ENCODE results near the gene YARS1. TPM values are rescaled to one million over a fixed set of nuclear protein-coding genes. Genes with fewer than 3 reads are reported as not detected.

Gene YARS1
- total and polyA plus RNA-seq, 2 of the 13 experiments (the other 11 are each of a cell fraction or from before 2014, with no cell fraction given) = 50.1 to 113 TPM

DNA sequence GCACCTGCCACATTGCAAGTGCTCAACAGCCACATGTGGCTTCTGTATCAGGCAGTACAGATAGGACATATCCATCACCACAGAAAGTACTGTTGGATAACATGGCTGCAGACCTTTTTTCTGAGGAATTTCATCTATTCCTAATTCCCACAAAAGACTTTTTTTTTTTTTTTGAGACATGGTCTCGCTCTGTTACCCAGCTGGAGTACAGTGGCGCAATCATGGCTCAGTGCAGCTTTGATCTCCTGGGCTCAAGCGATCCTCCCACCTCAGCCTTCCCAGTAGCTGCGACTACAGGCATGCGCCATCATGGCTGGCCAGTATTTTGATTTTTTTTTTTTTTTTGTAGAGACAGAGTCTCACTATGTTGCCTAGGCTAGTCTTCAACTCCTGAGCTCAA, 33.3 kb downstream of the YARS1 start:
- CTCF ChIA-PET (ENCODE audit: low intra/inter-chr PET ratio, low total read pairs) = no interaction called here

More for the DNA sequence above, 33.3 kb downstream of the YARS1 start:
- Histone ChIP-seq H3K27ac (ENCODE audit: extremely low read length, insufficient read depth, low read length) (no peak overlapping the region), H3K4me3 (replicated peaks in 1 of 3; ENCODE audit: insufficient read depth in 1 of 3, low read depth in 2 of 3, low read length in 3 of 3) (no peak overlapping the region), H4K20me1 (ENCODE audit: insufficient read depth, low read length) (no peaks in the 10 kb centered on the region), H3K9me3 (ENCODE audit: low read length) (no peaks in the 10 kb centered on the region), H2AFZ (ENCODE audit: low read length) (no peak overlapping the region), H3K79me2 (ENCODE audit: insufficient read depth, low read length) (no peaks in the 10 kb centered on the region), H3K4me1 (ENCODE audit: insufficient read depth, low read length) (no peaks in the 10 kb centered on the region), H3K36me3 (replicated peaks in 1 of 2; ENCODE audit: control insufficient read depth in 1 of 2, insufficient read depth in 2 of 2, low read length in 2 of 2) (peaks cover 44 to 89% of the 10 kb centered on the region in 2 experiments), H3K9ac (ENCODE audit: insufficient read depth, low read depth, low read length) (no peak overlapping the region), H3K27me3 (ENCODE audit: control insufficient read depth in 1 of 2, insufficient read depth in 2 of 2, low read length in 2 of 2) (no peaks in the 10 kb centered on the region), H3K4me2 (ENCODE audit: low read depth, low read length) (no peak overlapping the region)
- DNase-seq (ENCODE audit: low spot score) = no peak
- in situ Hi-C loops (cut with HindIII; ENCODE audit: extremely low pct_ligation_motif_present, low pct_unique_long_range_greater_than_20kb) (no loop called here), intact Hi-C loops (cut with micrococcal nuclease; ENCODE audit: unreplicated experiment) (no loop called here)
- POLR2A ChIA-PET = interaction anchor here (0.9 to 1.0 kb wide), 2 partner anchors 9 to 335 kb away, joined by 3 to 5 read pairs; no protein-coding TSS in a partner anchor
- no peak for FAIRE-seq
- over 99% methylated on average over 5 of the region's 5 CpGs for WGBS (ENCODE audit: low lambda C conversion rate)
- TF ChIP-seq CEBPZ (IDR thresholded peaks at IDR 0.05; ENCODE audit: low read length) (no peak), ZNF20 (CRISPR knock-in tag; IDR thresholded peaks at IDR 0.05) (no peak), ZFP36 (IDR thresholded peaks at IDR 0.05; ENCODE audit: borderline replicate concordance, low read depth, low read length, partially characterized antibody) (no peak), ZNF382 (CRISPR knock-in tag; IDR thresholded peaks at IDR 0.05; ENCODE audit: borderline replicate concordance) (no peak), MTA3 (CRISPR knock-in tag; IDR thresholded peaks at IDR 0.05) (no peak), ZNF660 (CRISPR knock-in tag; IDR thresholded peaks at IDR 0.05; ENCODE audit: borderline replicate concordance, low read depth) (no peak), THAP7 (CRISPR knock-in tag; IDR thresholded peaks at IDR 0.05) (no peak), BCL6 (CRISPR knock-in tag; IDR thresholded peaks at IDR 0.05) (no peak), KDM6A (CRISPR knock-in tag; IDR thresholded peaks at IDR 0.05; ENCODE audit: low read depth) (no peak), ZBTB21 (CRISPR knock-in tag; IDR thresholded peaks at IDR 0.05) (no peak), FOXM1 (CRISPR knock-in tag; IDR thresholded peaks at IDR 0.05) (no peak), ZNF432 (CRISPR knock-in tag; IDR thresholded peaks at IDR 0.05; ENCODE audit: borderline replicate concordance) (no peak), ZNF101 (CRISPR knock-in tag; IDR thresholded peaks at IDR 0.05; ENCODE audit: borderline replicate concordance, low read depth) (no peak)
- TF ChIP-seq, protein P1, sequence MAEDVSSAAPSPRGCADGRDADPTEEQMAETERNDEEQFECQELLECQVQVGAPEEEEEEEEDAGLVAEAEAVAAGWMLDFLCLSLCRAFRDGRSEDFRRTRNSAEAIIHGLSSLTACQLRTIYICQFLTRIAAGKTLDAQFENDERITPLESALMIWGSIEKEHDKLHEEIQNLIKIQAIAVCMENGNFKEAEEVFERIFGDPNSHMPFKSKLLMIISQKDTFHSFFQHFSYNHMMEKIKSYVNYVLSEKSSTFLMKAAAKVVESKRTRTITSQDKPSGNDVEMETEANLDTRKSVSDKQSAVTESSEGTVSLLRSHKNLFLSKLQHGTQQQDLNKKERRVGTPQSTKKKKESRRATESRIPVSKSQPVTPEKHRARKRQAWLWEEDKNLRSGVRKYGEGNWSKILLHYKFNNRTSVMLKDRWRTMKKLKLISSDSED (CRISPR knock-in tag; IDR thresholded peaks at IDR 0.05) = no peak
- no TSS peak for BruUV-seq (replicated peaks)
- no peak for ATAC-seq

All from HepG2 (cell line).